GM13977 (cell line): Measurements from ENCODE around the gene STPG2.

Experiments used
- DNase-seq: peaks from one replicate; pipeline ENCODE4 v3.0.0; 2012; ENCODE audit warnings: low spot score
- in situ Hi-C: fragments of 300-500 bp; cut with MboI; formaldehyde crosslinking; loops from one replicate; pipeline ENCODE4 v1.12.0; 2022; ENCODE audit warnings: low sequenced_read_pairs, low pct_unique_long_range_greater_than_20kb, mixed read lengths, inconsistent platforms; ENCODE audit not compliant: unreplicated experiment
- TF ChIP-seq, protein P1 (sequence below): IDR thresholded peaks from 2 replicates; pipeline ENCODE4 v1.5.1; 2012; ENCODE audit warnings: mild to moderate bottlenecking, control low read depth; ENCODE audit not compliant: insufficient read depth; ENCODE audit errors: extremely low read depth, missing control alignments

The STPG2 gene

DNA sequence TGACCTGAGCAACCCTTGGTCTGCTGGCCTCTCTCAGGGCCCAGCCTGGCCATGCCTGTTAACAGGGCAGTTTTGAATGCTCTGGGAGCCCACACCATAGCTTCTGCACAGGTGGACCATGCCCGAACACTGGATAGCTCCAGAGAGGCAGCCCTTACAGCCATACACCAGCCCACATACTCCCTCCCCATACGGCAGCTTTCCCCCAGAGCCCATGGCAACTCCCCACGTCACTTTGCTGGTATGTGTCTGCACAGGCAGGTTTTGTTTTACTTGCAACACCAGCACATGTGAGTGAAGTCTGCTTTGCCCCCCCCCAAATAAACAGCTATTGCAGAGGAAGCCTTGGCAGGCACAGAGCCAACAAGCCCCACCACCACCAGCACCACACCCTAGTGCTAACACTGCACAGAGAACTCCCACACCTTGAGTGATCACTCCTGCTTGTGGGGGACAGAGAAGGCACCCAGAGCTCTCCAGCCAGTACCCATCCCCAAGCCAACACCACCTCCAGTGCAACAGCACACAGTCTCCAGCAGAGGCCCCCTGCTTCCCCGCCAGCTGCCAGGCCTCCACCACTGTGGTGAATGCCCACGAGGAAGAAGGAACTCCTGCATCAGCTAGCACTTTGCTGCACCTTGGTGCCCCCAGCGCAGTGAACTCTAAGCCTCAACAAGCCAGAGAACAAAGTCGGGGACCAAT lies 87.3 kb downstream of the STPG2 start:
- in situ Hi-C loops = no loop called here
- no peak for DNase-seq
- TF ChIP-seq, protein P1, sequence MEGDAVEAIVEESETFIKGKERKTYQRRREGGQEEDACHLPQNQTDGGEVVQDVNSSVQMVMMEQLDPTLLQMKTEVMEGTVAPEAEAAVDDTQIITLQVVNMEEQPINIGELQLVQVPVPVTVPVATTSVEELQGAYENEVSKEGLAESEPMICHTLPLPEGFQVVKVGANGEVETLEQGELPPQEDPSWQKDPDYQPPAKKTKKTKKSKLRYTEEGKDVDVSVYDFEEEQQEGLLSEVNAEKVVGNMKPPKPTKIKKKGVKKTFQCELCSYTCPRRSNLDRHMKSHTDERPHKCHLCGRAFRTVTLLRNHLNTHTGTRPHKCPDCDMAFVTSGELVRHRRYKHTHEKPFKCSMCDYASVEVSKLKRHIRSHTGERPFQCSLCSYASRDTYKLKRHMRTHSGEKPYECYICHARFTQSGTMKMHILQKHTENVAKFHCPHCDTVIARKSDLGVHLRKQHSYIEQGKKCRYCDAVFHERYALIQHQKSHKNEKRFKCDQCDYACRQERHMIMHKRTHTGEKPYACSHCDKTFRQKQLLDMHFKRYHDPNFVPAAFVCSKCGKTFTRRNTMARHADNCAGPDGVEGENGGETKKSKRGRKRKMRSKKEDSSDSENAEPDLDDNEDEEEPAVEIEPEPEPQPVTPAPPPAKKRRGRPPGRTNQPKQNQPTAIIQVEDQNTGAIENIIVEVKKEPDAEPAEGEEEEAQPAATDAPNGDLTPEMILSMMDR = no peak

DNA sequence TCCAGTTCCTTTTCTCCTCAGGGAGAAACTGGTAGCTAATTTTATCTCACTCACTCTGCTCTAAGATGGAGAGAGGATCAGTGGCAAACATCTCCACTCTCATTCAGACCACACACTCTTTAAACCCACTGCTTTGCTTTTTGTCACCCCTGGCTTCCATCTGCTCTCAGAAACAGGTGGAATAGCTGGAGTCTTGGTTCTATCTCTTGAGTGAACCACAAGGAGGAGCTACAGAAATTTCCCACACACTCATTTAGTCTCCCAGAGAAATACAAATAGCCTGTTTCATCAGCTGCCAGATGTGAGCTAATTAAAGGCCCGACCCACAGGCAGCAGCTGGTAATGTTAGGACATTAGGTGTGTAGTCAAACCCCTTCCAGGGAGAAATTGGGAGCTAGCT lies 96.6 kb downstream of the STPG2 start:
- TF ChIP-seq, protein P1 = no peak
- in situ Hi-C loops = no loop called here
- no peak for DNase-seq

DNA sequence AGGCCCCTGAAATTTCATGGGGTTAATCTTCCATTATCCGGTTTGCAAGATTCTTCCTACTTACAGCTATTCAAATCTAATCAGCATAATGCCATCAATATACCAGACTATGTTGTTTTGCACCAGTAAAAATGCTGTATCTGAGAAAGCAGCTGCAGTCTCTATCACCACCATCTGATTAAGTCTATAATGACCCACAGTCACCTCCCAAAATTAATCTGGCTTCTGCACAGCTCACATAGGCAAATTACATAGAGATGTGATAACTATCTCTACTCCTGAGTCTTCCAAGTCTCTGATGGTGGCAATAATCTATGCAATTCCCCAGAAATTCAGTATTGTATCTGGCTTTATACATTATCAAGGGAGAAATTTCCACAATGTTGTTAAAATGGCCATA lies 113.2 kb downstream of the STPG2 start:
- in situ Hi-C loops = no loop called here
- TF ChIP-seq, protein P1 = no peak
- no peak for DNase-seq

GRCh38 chr4:98027827-98028226 lies 115.4 kb downstream of the STPG2 start:
- DNase-seq = no peak
- in situ Hi-C loops = no loop called here
- TF ChIP-seq, protein P1 = no peak

GRCh38 chr4:98026362-98026761 lies 116.9 kb downstream of the STPG2 start:
- TF ChIP-seq, protein P1 = no peak
- no peak for DNase-seq
- in situ Hi-C loops = no loop called here

DNA sequence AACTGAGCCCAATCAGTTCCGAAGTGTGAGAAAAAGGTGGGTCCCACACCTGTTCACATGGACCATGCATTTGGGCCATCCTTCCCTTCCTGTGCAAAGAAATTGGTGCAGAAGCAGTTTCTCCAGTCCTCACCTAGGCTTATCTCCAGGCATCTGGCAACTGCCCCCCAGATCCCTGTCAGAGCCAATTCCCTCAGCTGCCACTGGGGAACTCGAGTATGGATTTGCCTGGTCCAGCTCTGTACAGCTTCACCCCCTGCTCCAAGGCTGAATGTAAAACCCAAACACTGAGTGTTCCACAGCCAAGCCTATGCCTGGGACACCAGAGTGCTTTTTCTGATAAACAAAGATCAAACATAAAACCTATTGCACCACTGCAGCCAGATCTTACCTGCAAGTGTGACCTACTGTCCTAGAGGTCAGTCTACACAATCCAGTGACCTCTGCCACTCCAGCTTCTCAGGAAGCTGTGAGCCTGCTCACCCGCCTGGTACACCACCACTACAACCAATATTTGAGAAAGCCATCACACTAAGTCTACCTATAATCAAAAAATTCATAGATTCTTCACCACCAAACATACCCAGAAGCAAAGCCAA lies 136.4 kb downstream of the STPG2 start:
- in situ Hi-C loops = no loop called here
- TF ChIP-seq, protein P1 = no peak
- DNase-seq = no peak

GRCh38 chr4:98006060-98006459 lies 137.2 kb downstream of the STPG2 start:
- TF ChIP-seq, protein P1 = no peak
- no peak for DNase-seq
- in situ Hi-C loops = no loop called here
